ENCODE data around the gene UNC5C.

GRCh38 chr4:95361696-95361965, 187.1 kb downstream of the UNC5C start:
- TF ChIP-seq EZH2 (IDR thresholded peaks at IDR 0.05), result no peak
- no peak for TF ChIP-seq CTCF (IDR thresholded peaks at IDR 0.05)

Data from neural progenitor cell (in vitro differentiated cells).